GM12801 (cell line): ENCODE measurements around the gene RPL37A.

Experiments used
- TF ChIP-seq, protein P1 (sequence below): IDR thresholded peaks from one replicate; pipeline ENCODE4 v1.5.1; 2011; ENCODE audit warnings: control low read depth; ENCODE audit not compliant: insufficient read length; ENCODE audit errors: extremely low read depth

Gene RPL37A

DNA sequence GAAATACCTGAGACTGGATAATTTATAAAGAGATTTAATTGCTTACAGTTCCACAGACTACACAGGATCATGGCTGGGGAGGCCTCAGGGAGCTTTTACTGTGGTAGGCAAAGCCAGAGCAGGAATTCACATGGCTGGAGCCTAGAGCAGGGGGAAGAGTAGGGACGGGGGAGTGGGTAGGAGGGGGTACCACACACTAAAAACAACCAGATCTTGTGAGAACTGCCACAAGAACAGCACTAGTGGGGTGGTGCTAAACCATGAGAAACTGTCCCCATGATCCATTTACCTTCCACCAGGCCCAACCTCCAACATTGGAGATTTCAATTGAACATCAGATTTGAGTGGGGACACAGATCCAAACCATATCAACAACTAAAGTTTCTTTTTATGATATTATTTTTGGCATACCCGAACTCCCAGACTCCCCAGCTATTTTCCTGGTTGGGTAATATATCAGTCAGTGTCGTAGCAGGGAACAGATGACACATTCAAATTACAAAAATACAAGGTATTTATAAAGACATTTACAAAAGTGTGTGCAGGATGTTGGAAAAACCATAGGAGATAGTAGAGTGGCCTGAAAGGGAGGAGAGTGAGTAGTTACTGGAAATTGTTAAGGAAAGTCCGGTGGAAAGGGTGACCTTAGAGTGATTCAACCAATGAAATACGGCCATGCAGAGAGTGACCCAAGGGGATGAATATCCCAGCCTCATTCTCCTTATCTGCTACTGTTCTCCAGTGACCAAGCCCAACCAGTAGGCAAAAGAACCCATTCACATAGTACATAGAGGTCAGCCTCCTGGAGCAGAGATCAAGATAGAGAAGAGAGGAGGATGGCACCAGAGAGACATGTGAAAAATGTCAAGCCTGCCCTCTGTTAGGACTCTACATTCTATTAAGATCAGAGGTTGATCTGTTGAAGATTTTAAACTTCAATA is 8.8 kb downstream of the RPL37A start:
- TF ChIP-seq, protein P1, sequence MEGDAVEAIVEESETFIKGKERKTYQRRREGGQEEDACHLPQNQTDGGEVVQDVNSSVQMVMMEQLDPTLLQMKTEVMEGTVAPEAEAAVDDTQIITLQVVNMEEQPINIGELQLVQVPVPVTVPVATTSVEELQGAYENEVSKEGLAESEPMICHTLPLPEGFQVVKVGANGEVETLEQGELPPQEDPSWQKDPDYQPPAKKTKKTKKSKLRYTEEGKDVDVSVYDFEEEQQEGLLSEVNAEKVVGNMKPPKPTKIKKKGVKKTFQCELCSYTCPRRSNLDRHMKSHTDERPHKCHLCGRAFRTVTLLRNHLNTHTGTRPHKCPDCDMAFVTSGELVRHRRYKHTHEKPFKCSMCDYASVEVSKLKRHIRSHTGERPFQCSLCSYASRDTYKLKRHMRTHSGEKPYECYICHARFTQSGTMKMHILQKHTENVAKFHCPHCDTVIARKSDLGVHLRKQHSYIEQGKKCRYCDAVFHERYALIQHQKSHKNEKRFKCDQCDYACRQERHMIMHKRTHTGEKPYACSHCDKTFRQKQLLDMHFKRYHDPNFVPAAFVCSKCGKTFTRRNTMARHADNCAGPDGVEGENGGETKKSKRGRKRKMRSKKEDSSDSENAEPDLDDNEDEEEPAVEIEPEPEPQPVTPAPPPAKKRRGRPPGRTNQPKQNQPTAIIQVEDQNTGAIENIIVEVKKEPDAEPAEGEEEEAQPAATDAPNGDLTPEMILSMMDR = no peak

DNA sequence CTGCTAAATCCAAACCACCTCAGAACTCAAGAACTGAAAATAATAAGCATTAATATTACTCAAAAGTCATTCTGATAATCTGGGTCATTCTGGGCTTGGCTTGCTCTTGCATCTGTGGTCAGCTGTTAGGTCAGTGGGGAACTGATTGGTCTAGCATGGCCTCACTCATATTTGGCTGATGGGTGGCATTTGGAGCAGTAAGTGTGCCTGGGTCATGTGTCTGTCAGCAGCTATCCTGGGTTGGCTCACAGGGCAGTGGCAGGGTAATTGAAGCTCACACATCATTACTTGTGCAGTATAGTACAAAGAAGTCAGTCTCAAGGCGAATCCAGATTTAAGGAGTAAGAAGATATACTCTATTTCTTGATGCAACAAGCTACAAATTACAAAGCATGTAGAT is 9.6 kb downstream of the RPL37A start:
- TF ChIP-seq, protein P1 = no peak

DNA sequence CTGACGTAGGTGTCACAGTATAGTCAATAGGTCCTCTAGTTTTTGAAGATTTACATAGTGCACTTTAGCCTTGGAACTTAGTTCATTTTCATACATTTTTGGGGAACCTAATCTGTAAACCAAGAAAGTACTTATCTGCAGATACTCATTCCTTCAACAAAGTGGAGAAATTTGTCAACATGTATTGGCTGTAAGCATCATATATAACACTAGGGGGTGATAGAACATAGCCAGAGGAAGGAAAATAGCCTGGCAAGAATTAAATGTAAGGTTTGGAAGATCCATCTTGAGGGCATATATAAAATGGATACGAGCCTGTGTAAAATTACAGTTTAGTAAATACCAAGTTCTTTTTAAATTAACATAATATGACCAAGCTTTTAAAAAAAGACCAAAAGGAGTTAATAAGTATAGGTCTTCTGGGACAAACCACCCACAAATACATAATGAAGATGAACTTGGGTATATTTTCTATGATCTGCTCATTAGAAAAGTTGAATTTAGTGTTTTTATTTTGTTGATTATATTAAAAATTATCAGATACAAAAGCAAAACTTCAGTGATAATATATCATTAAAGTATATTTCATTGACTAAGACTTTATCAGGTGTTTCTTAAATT is 18.2 kb downstream of the RPL37A start:
- TF ChIP-seq, protein P1 = no peak

DNA sequence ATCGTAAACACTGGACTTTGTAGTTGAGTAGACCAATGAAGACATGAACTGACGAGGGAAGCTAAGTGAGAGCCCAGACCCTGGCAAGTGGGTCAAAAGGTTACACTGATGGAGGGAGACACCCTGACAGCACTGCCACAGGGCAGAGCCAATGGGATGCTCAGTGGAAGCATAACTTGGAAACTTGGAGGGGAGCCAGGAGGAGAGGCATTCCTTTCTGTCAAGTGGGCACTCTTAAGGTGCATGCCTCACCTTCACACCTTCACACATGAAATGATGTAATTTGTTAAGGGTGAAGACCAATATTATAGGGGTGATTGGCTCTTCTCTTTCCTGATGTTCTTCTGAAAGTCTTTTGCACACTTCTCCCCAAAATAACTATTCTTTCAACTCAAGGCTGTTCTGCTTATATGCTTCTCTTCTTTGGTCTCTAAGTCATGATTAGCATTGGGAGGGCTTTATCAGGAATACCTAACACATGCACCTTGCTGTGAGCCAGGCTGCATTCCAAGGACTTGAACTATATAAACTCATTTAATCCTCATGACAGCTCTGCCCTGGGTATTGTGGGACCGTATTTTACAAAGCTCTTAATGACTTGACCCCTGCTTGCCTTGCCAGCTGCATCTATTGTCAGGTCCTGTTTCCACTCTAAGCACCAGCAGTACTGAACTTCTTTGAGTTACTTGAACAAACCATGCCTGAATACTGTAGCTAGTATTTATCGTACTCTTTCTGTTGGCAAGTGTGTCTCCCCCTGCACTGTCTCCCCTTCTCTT is 19.0 kb downstream of the RPL37A start:
- TF ChIP-seq, protein P1 = no peak

DNA sequence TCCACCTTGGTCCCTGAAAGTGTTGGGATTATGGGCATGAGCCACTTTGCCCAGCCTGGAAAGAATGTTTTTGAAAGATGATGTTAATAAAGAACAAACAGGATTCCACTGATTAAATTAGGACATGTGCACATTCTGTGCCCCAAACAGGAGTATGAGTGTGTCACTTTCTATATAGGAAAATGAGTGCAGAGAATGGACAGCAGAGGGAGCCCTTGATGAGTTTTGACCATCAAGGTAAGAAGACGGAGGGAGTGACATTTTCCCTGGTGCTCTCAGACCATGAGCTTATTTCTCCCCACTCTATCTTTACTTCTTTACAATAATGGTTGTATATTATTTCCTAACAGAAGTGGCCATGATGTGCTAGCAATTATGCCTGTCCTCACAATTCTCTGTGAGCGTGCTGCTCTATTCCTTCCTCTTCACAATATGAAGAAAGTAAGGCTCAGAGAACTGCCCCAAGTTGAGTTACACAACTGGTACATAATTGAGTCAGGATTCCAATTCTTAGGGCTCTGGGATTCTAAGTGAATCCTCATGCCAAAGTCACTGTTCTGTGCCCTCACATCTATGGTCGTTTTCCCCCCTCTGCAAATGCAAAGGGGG is 20.6 kb downstream of the RPL37A start:
- TF ChIP-seq, protein P1 = no peak

DNA sequence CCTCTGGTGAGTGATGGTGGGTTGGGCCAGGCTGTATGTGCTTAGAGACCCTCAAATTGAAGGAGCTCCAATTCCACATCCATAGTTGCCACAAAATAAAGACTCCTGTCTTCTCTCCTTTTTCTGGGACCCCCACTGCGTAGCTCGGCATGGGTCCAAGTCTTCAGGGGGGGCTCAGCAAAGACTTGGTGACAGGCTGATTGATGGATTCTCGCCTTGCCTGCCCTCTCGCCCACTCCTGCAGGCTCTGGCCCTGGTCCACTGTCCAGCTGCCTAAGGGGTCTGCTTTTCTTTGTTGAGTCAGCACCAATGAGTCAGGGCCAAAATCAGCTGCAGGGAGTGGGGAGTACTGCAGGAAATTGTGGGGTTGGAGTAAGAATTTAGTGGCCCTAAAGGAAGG is 21.5 kb downstream of the RPL37A start:
- TF ChIP-seq, protein P1 = no peak
